GM08714 (cell line): Measurements from ENCODE around the gene TMEM131L.

Experiments used
- H3K4me3 ChIP-seq: fragments of 200-500 bp; sonication (Bioruptor generic); 2 replicates; pipeline ENCODE4 v1.5.1; 2014; ENCODE audit warnings: mild to moderate bottlenecking, low read length, inconsistent platforms
- ZNF274 ChIP-seq: IDR thresholded peaks from 2 replicates; pipeline ENCODE4 v1.6.1; 2012; ENCODE audit warnings: mild to moderate bottlenecking, low read depth, low read length

The TMEM131L gene

GRCh38 chr4:153638999-153639398, 172.8 kb downstream of the TMEM131L start:
- H3K4me3 ChIP-seq = no peak overlapping the region
- TF ChIP-seq ZNF274 = no peak

GRCh38 chr4:153639833-153640802, 174.0 kb downstream of the TMEM131L start:
- no peak for TF ChIP-seq ZNF274
- no peak overlapping the region for H3K4me3 ChIP-seq

GRCh38 chr4:153641532-153641931, 175.4 kb downstream of the TMEM131L start:
- no peak for TF ChIP-seq ZNF274
- no peak overlapping the region for H3K4me3 ChIP-seq

GRCh38 chr4:153643406-153644383, 177.5 kb downstream of the TMEM131L start:
- no peak overlapping the region for H3K4me3 ChIP-seq
- TF ChIP-seq ZNF274 = no peak

GRCh38 chr4:153645183-153645582, 179.0 kb downstream of the TMEM131L start:
- no peak overlapping the region for H3K4me3 ChIP-seq
- no peak for TF ChIP-seq ZNF274

GRCh38 chr4:153646261-153646660, 180.1 kb downstream of the TMEM131L start:
- H3K4me3 ChIP-seq = no peak overlapping the region
- TF ChIP-seq ZNF274 = no peak

GRCh38 chr4:153646978-153647377, 180.8 kb downstream of the TMEM131L start:
- no peak overlapping the region for H3K4me3 ChIP-seq
- TF ChIP-seq ZNF274 = no peak

GRCh38 chr4:153647975-153648374, 181.8 kb downstream of the TMEM131L start:
- TF ChIP-seq ZNF274 = no peak

GRCh38 chr4:153649572-153649991, 183.4 kb downstream of the TMEM131L start:
- TF ChIP-seq ZNF274 = no peak
- H3K4me3 ChIP-seq = no peak overlapping the region

More at GRCh38 chr4:153647975-153648374, 181.8 kb downstream of the TMEM131L start:
- H3K4me3 ChIP-seq = no peak overlapping the region

GRCh38 chr4:153651116-153651515, 185.0 kb downstream of the TMEM131L start:
- no peak overlapping the region for H3K4me3 ChIP-seq
- TF ChIP-seq ZNF274 = no peak

GRCh38 chr4:153651587-153651986, 185.4 kb downstream of the TMEM131L start:
- H3K4me3 ChIP-seq = no peak overlapping the region
- TF ChIP-seq ZNF274 = no peak

- no peak overlapping the region for H3K4me3 ChIP-seq
- TF ChIP-seq ZNF274 = no peak
These were observed 186.1 kb downstream of the TMEM131L start for GRCh38 chr4:153652051-153652784.

- TF ChIP-seq ZNF274 = no peak
- H3K4me3 ChIP-seq = no peak overlapping the region
These were observed 188.9 kb downstream of the TMEM131L start for GRCh38 chr4:153655002-153655541.
